GM10248 (cell line): ENCODE data around the gene NAV1.

Experiments
- CTCF ChIA-PET: fragments of 300-600 bp; sonication (Branson Sonifier 250); formaldehyde crosslinking; extraction: SDS; loops from one replicate; lab custom pipeline; 2021; ENCODE audit warnings: antibody characterized with exemption; lab: Yijun Ruan, JAX
- POLR2A ChIA-PET: fragments of 350-650 bp; sonication (Branson Sonifier 250); formaldehyde crosslinking; extraction: SDS; loops from one replicate; lab custom pipeline; 2020; ENCODE audit warnings: antibody characterized with exemption; lab: Yijun Ruan, JAX
- DNase-seq: peaks from one replicate; pipeline ENCODE4 v3.0.0; 2012; ENCODE audit errors: extremely low spot score
- CTCF ChIP-seq: IDR thresholded peaks from 2 replicates; pipeline ENCODE4 v1.5.1; 2012; ENCODE audit warnings: mild to moderate bottlenecking, low read depth; ENCODE audit errors: extremely low read depth, missing control alignments, control extremely low read depth

Gene NAV1

GRCh38 chr1:201554789-201555592, 16.1 kb downstream of the NAV1 start:
- no peak for DNase-seq
- TF ChIP-seq CTCF = no peak
- ChIA-PET POLR2A (no interaction called here), CTCF (interaction anchor here (0.6 to 1.9 kb wide), 4 partner anchors 14 to 238 kb away, joined by 3 to 7 read pairs (median 4); no protein-coding TSS in a partner anchor)

DNA sequence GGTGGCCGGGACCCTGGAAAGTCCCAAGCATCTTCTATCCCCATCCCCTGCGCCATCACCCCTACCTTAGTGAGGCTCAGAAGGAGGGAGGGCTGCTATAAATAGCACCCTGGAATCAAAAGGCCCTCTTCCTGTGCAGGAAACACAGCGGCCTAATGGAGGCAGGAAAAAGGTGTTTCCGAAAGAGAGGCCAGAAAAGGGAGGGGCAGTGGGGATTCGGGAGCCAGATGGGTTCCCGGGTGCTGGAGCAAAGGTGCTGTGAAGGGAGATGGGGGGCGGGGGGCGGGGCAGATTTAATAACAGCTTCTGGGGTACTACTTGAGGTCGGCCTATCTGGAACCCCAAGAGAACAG, 16.6 kb downstream of the NAV1 start:
- no peak for TF ChIP-seq CTCF
- POLR2A ChIA-PET = no interaction called here
- no peak for DNase-seq
- CTCF ChIA-PET = interaction anchor here (0.6 to 1.9 kb wide), 4 partner anchors 15 to 238 kb away, joined by 3 to 7 read pairs (median 4); no protein-coding TSS in a partner anchor

DNA sequence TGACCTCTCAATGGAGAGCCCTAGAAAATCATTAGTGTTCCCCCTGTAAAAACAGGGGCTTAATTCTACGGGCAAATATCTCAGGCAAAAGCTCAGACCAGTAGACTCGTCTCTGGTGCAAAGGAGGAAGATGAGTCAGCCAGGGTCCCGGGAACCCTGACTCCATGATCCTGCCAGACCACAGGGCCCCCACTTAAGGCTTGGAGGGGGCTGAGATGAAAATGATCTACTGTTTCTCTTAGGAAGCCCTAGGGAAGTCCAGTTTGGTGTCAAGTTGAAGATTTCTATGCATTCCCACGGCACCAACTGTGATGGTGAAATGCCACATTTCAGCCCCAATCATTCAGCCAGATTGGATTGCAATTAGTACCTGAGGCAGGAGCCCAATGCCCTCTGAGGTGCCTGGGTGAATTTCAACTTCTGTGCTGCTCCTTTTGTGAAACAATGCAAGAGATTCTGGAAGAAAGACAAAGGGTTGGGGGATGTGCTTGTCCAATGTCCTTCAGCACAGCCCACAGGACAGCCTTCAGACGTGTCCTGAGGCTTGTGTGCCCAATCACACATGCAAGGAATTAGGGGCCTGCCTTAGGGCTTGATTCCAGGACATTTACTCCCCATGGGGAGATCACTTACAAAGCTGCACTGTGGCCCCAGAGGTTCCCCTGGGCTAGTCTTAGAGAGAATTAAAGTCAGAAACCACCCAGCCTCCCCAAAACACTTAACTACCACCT, 18.1 kb downstream of the NAV1 start:
- ChIA-PET POLR2A (no interaction called here), CTCF (interaction anchor here (0.7 to 8.1 kb wide), 6 partner anchors 13 to 236 kb away, joined by 3 to 116 read pairs (median 40); no protein-coding TSS in a partner anchor)
- TF ChIP-seq CTCF = no peak
- no peak for DNase-seq

DNA sequence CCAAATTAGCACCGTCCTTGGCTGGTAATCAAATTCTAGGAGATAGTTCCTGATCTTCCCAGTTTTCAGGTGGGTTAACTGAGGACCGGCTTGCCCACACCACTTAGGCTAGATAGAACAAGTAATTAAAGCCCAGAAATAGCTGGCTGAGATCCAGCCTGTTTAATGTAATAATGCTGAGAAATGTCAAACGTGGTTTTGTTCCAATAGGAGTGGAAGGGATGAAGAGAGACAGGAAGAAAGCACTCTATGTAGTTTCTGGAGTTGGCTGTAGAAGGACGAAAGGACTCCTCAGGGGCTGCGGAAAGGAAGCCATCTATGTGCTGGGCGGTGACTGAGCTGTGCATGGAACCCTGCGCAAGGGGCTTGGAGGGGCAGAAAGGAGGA, 18.6 kb downstream of the NAV1 start:
- POLR2A ChIA-PET = no interaction called here
- no peak for TF ChIP-seq CTCF
- CTCF ChIA-PET = interaction anchor here (3.8 to 8.1 kb wide), 4 partner anchors 13 to 235 kb away, joined by 18 to 116 read pairs (median 66); no protein-coding TSS in a partner anchor
- DNase-seq = no peak

- TF ChIP-seq CTCF = peak; percentile 91
- CTCF ChIA-PET = interaction anchor here (0.7 to 8.1 kb wide), 33 partner anchors 8 to 490 kb away, joined by 3 to 116 read pairs (median 6); no protein-coding TSS in a partner anchor
- POLR2A ChIA-PET = no interaction called here
- DNase-seq = peak; percentile 86
Measured at GRCh38 chr1:201559679-201560162, 20.8 kb downstream of the NAV1 start.

DNA sequence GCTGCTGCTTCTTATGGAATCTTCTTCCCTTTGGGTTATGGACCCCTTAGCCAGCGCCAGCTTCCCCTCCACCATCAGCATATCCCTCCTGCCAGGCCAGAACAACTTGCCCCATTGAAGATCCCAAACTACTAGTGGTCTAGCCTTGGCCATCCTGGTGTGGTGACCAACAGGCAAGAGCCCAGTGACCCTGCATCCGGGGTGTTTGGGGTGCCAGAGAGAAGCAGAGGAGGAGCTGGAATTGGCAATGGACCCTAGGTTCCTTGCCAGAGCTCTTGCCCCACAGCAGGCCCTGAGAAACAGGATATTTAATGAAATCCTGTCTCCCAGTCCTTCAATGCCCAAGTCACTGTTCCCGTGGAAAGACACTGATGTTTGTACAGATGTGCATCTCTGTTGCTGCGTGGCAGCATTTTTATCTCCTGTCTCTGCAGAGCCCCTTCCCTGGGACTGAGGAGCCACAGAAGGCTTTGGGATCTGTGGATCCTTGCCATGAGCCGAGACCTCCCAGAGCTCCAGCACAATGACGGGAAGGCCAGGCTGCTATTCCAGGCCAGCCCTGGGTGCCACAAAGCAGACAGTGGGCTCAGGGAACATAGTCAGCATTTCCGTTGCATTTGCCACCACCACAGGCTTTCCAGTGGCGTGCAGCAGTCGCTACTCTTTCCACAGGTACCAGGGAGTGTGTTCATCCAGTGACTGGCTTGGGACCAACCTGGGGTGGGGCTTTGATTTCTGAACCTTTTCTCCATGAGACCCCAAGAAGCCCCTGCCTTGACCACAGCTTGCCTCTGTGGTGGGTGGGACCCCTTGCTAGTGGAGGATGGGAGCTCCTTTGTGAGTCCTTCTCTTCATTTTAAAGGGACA, 21.6 kb downstream of the NAV1 start:
- ChIA-PET CTCF (interaction anchor here (0.7 to 8.1 kb wide), 32 partner anchors 9 to 491 kb away, joined by 3 to 116 read pairs (median 5); no protein-coding TSS in a partner anchor), POLR2A (no interaction called here)
- TF ChIP-seq CTCF = peak; percentile 1
- no peak for DNase-seq
